ENCODE measurements around the gene PRRX1.

PRRX1 gene

GRCh38 chr1:170675865-170676264 is 11.9 kb downstream of the PRRX1 start:
- POLR2A ChIA-PET: no interaction called here
- no peak overlapping the region for H3K27ac ChIP-seq (ENCODE audit: extremely low read depth, low read depth, low read length)
- CTCF ChIA-PET: interaction anchor here (0.5 to 2.1 kb wide), 4 partner anchors 10 to 519 kb away, joined by 4 to 8 read pairs (median 6); no protein-coding TSS in a partner anchor

GRCh38 chr1:170676628-170677027 is 12.7 kb downstream of the PRRX1 start:
- POLR2A ChIA-PET: no interaction called here
- Histone ChIP-seq H3K27ac (ENCODE audit: extremely low read depth, low read depth, low read length) (no peak overlapping the region), H3K9me3 (ENCODE audit: control insufficient read depth, insufficient read depth, low read depth, low read length) (no peaks in the 10 kb centered on the region), H3K4me3 (ENCODE audit: low read depth, low read length) (no peak overlapping the region), H3K4me1 (ENCODE audit: control insufficient read depth, insufficient read depth, low read length) (no peaks in the 10 kb centered on the region), H3K36me3 (ENCODE audit: control insufficient read depth in 2 of 2, insufficient read depth in 1 of 2, low read length in 2 of 2) (no peaks in the 10 kb centered on the region)
- no peak for TF ChIP-seq HOXD13 (CRISPR knock-in tag; IDR thresholded peaks at IDR 0.05; ENCODE audit: borderline replicate concordance)
- no peak for TF ChIP-seq ZNF121 (tag by site-specific recombination; IDR thresholded peaks at IDR 0.05)
- TF ChIP-seq ZBTB48 (tag by site-specific recombination; IDR thresholded peaks at IDR 0.05): no peak
- no peak for TF ChIP-seq ZNF16 (tag by site-specific recombination; IDR thresholded peaks at IDR 0.05; ENCODE audit: low read depth)
- no peak for TF ChIP-seq ZSCAN16 (tag by site-specific recombination; IDR thresholded peaks at IDR 0.05)
- no peak for TF ChIP-seq ZNF521 (tag by site-specific recombination; IDR thresholded peaks at IDR 0.05)
- no peak for TF ChIP-seq ZBTB11 (tag by site-specific recombination; conservative IDR thresholded peaks at IDR 0.05; ENCODE audit: low read depth)
- no peak for TF ChIP-seq ZFP41 (tag by site-specific recombination; IDR thresholded peaks at IDR 0.05; ENCODE audit: borderline replicate concordance)
- TF ChIP-seq SP2 (tag by site-specific recombination; IDR thresholded peaks at IDR 0.05): no peak
- no peak for TF ChIP-seq ZNF391 (tag by site-specific recombination; IDR thresholded peaks at IDR 0.05; ENCODE audit: borderline replicate concordance, low read depth)
- no peak for TF ChIP-seq GLI4 (tag by site-specific recombination; IDR thresholded peaks at IDR 0.05)
- TF ChIP-seq, protein P1, sequence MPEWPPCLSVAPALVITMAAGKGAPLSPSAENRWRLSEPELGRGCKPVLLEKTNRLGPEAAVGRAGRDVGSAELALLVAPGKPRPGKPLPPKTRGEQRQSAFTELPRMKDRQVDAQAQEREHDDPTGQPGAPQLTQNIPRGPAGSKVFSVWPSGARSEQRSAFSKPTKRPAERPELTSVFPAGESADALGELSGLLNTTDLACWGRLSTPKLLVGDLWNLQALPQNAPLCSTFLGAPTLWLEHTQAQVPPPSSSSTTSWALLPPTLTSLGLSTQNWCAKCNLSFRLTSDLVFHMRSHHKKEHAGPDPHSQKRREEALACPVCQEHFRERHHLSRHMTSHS (tag by site-specific recombination; IDR thresholded peaks at IDR 0.05): no peak
- TF ChIP-seq ZNF830 (tag by site-specific recombination; IDR thresholded peaks at IDR 0.05; ENCODE audit: low read depth): no peak
- CTCF ChIA-PET: interaction anchor here (0.5 to 2.1 kb wide), 5 partner anchors 10 to 519 kb away, joined by 4 to 8 read pairs (median 6); no protein-coding TSS in a partner anchor

More at GRCh38 chr1:170675865-170676264, 11.9 kb downstream of the PRRX1 start:
- H3K36me3 ChIP-seq (ENCODE audit: control insufficient read depth in 2 of 2, insufficient read depth in 1 of 2, low read length in 2 of 2): no peaks in the 10 kb centered on the region
- TF ChIP-seq ZNF555 (tag by site-specific recombination; conservative IDR thresholded peaks at IDR 0.05) (no peak), ZNF514 (tag by site-specific recombination; IDR thresholded peaks at IDR 0.05) (no peak)
- H3K9me3 ChIP-seq (ENCODE audit: control insufficient read depth, insufficient read depth, low read depth, low read length): no peaks in the 10 kb centered on the region
- H3K4me3 ChIP-seq (ENCODE audit: low read depth, low read length): no peak overlapping the region
- H3K4me1 ChIP-seq (ENCODE audit: control insufficient read depth, insufficient read depth, low read length): no peaks in the 10 kb centered on the region

DNA sequence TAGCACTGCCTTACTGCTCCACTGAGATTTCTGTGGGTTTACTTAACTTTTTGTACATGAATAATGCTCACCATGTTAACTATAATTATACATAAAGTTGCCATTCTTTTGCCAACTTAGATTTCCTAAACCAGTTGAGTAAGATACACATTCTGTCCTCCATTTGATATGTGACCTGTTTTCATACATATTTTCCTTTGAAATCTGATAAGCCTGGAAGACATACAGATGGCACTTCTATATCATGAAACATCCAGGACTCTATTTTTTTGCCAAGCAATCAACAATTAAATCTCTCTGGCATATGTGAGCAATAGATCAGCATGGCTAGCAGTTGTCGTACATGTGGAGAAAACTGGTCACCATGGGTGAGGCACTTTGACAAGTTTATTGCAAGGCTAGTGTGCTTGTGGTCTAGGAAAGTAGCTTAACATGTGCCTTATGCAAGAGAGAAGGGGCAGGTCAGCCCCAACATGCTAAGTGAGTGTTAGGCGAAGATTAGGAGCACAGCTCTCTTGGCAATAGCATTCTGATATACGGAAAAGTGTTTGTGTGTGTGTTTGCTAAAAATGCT is 14.2 kb downstream of the PRRX1 start:
- H3K27ac ChIP-seq (ENCODE audit: extremely low read depth, low read depth, low read length): no peak overlapping the region
- no peak overlapping the region for H3K4me3 ChIP-seq (ENCODE audit: low read depth, low read length)
- no peaks in the 10 kb centered on the region for H3K4me1 ChIP-seq (ENCODE audit: control insufficient read depth, insufficient read depth, low read length)
- ChIA-PET POLR2A (no interaction called here), CTCF (no interaction called here)
- no peaks in the 10 kb centered on the region for H3K9me3 ChIP-seq (ENCODE audit: control insufficient read depth, insufficient read depth, low read depth, low read length)
- H3K36me3 ChIP-seq (ENCODE audit: control insufficient read depth in 2 of 2, insufficient read depth in 1 of 2, low read length in 2 of 2): no peaks in the 10 kb centered on the region
- TF ChIP-seq ZNF585B (tag by site-specific recombination; IDR thresholded peaks at IDR 0.05): no peak
- TF ChIP-seq KLF1 (tag by site-specific recombination; IDR thresholded peaks at IDR 0.05): no peak
- no peak for TF ChIP-seq ZNF704 (tag by site-specific recombination; IDR thresholded peaks at IDR 0.05)
- no peak for TF ChIP-seq ZNF16 (tag by site-specific recombination; IDR thresholded peaks at IDR 0.05; ENCODE audit: low read depth)
- TF ChIP-seq ZNF785 (tag by site-specific recombination; IDR thresholded peaks at IDR 0.05): no peak
- no peak for TF ChIP-seq OSR2 (tag by site-specific recombination; IDR thresholded peaks at IDR 0.05)
- TF ChIP-seq, protein P2, sequence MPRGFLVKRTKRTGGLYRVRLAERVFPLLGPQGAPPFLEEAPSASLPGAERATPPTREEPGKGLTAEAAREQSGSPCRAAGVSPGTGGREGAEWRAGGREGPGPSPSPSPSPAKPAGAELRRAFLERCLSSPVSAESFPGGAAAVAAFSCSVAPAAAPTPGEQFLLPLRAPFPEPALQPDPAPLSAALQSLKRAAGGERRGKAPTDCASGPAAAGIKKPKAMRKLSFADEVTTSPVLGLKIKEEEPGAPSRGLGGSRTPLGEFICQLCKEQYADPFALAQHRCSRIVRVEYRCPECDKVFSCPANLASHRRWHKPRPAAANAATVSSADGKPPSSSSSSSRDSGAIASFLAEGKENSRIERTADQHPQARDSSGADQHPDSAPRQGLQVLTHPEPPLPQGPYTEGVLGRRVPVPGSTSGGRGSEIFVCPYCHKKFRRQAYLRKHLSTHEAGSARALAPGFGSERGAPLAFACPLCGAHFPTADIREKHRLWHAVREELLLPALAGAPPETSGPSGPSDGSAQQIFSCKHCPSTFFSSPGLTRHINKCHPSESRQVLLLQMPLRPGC (tag by site-specific recombination; IDR thresholded peaks at IDR 0.05): no peak
- TF ChIP-seq ZNF48 (tag by site-specific recombination; IDR thresholded peaks at IDR 0.05): no peak
- TF ChIP-seq ZNF341 (tag by site-specific recombination; IDR thresholded peaks at IDR 0.05; ENCODE audit: low read depth): no peak
- TF ChIP-seq, protein P3, sequence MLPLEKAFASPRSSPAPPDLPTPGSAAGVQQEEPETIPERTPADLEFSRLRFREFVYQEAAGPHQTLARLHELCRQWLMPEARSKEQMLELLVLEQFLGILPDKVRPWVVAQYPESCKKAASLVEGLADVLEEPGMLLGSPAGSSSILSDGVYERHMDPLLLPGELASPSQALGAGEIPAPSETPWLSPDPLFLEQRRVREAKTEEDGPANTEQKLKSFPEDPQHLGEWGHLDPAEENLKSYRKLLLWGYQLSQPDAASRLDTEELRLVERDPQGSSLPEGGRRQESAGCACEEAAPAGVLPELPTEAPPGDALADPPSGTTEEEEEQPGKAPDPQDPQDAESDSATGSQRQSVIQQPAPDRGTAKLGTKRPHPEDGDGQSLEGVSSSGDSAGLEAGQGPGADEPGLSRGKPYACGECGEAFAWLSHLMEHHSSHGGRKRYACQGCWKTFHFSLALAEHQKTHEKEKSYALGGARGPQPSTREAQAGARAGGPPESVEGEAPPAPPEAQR (tag by site-specific recombination; IDR thresholded peaks at IDR 0.05): no peak
